ENCODE data around the gene AUTS2.

DNA sequence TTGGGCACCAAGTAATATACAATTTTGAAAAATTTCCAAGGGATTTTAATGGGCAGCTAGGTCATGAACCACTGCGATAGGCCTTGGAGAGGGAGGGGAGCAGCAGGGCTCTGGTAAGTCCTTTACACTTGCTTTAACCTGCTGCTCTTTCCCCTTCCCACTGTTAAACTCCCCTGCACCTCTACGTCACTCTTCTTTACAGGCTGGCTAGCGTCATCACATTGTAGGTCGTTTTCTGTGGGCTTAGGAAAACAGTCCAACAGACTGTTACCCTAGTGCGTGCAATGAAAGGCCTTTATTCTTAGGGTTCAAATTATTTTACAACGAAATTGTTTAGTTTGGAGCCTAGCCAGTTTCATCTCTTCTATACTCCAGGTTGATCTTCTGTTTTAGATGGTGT lies 235.7 kb downstream of the AUTS2 start:
- no peak for TF ChIP-seq EZH2 (IDR thresholded peaks at IDR 0.05; ENCODE audit: insufficient read depth, poor library complexity, severe bottlenecking)
- TF ChIP-seq EZH2phosphoT487 (IDR thresholded peaks at IDR 0.05; ENCODE audit: insufficient read depth, low read depth) = no peak

Data from GM23248 (cell line).